Motor neuron (in vitro differentiated cells): ENCODE measurements around the gene DPYD. TPM values are rescaled to one million over a fixed set of nuclear protein-coding genes. Genes with fewer than 3 reads are reported as not detected.

Experiments used
- ATAC-seq, 8 experiments: fragments of 200-7000 bp; cut with Tn5 transposase; replicated peaks in 6 of 8; 2 replicates each; pipeline ENCODE4 v1.8.0; 2021; ENCODE audit warnings: mild to moderate bottlenecking in 8 of 8, moderate library complexity in 8 of 8
- H3K27ac ChIP-seq, 2 donors: fragments of 250-450 bp; sonication (Bioruptor Pico); 2 replicates each; pipeline ENCODE4 v1.9.0; 2021; ENCODE audit warnings: antibody characterized with exemption in 2 of 2, mild to moderate bottlenecking in 2 of 2, moderate library complexity in 1 of 2
- H3K4me1 ChIP-seq, 2 donors: fragments of 250-450 bp; sonication (Bioruptor Pico); replicated peaks in 1 of 2; 2 replicates each; pipeline ENCODE4 v1.6.1; 2021; ENCODE audit warnings: antibody characterized with exemption in 2 of 2, mild to moderate bottlenecking in 2 of 2, moderate library complexity in 1 of 2
- H3K4me3 ChIP-seq, 5 donors: fragments of 250-450 bp; sonication (Bioruptor Pico); 2 replicates each; pipeline ENCODE4 v1.9.0; 2021; ENCODE audit warnings: antibody characterized with exemption in 5 of 5, mild to moderate bottlenecking in 5 of 5, moderate library complexity in 4 of 5
- WGBS, 10 experiments: fragments of 450-650 bp; shearing (Covaris generic); methylation state at CpG; one replicate each; pipeline ENCODE4 v1.0.0; 2022; 5-methylcytosine and 5-hydroxymethylcytosine counted together
- in situ Hi-C, 9 experiments: fragments of 400-800 bp; cut with MboI; loops; one replicate each; pipeline ENCODE4 v1.15.0; 2021; ENCODE audit warnings: low sequenced_read_pairs in 9 of 9, low pct_unique_long_range_greater_than_20kb in 2 of 9; ENCODE audit not compliant: unreplicated experiment in 9 of 9
- total RNA-seq, 8 experiments: library from RNA; unstranded; fragments of 300-600 nt; gene quantifications; 2 replicates each; pipeline versions ENCODE4 v1.2.3 to v1.2.4, GENCODE V29; 2022

DPYD gene
- total RNA-seq, 8 experiments from 2014 or later, result 7.4 to 37.1 (median 14.2) TPM

GRCh38 chr1:97201641-97202040, 719.2 kb downstream of the DPYD start:
- ATAC-seq, result no peak
- WGBS, 10 experiments, result 82 to 100% (median 91%) methylated on average over 1 to 3 of the region's 3 CpGs
- Histone ChIP-seq H3K4me3 (no peak overlapping the region), H3K4me1 (peaks cover 0 to 11% of the 10 kb centered on the region in 2 donors), H3K27ac (no peak overlapping the region)
- in situ Hi-C loops, result no loop called here

GRCh38 chr1:97200595-97200994, 720.2 kb downstream of the DPYD start:
- WGBS, 10 experiments, result 79 to 100% (median 94%) methylated on average over 1 to 2 of the region's 2 CpGs; no CpG with 5 or more reads in 1 of the 10 experiments
- peaks cover 0 to 11% of the 10 kb centered on the region in 2 donors for H3K4me1 ChIP-seq
- H3K27ac ChIP-seq, result no peak overlapping the region
- peak in 4 of 8 experiments; percentile 41 to 60 (median 52) for ATAC-seq
- no peak overlapping the region for H3K4me3 ChIP-seq
- in situ Hi-C loops, result no loop called here

GRCh38 chr1:97196825-97197516, 723.9 kb downstream of the DPYD start:
- H3K4me3 ChIP-seq, result no peak overlapping the region
- H3K27ac ChIP-seq, result no peak overlapping the region
- peaks cover under 1 to 6% of the 10 kb centered on the region in 2 donors for H3K4me1 ChIP-seq
- no peak for ATAC-seq
- in situ Hi-C loops, result no loop called here
- WGBS, 10 experiments, result 61 to 100% (median 85%) methylated on average over 1 of the region's 1 CpG

GRCh38 chr1:97192872-97193572, 727.8 kb downstream of the DPYD start:
- H3K4me1 ChIP-seq, result peaks cover 0 to 3% of the 10 kb centered on the region in 2 donors
- in situ Hi-C loops, result no loop called here
- no peak overlapping the region for H3K4me3 ChIP-seq
- H3K27ac ChIP-seq, result no peak overlapping the region
- 52 to 100% (median 86%) methylated on average over 1 to 4 of the region's 4 CpGs; no CpG with 5 or more reads in 1 of the 10 experiments for WGBS, 10 experiments
- ATAC-seq, result peak in 3 of 8 experiments; percentile 57 to 68 (median 59)

GRCh38 chr1:97190326-97190725, 730.5 kb downstream of the DPYD start:
- no peak overlapping the region for H3K27ac ChIP-seq
- H3K4me1 ChIP-seq, result peaks cover 0 to 3% of the 10 kb centered on the region in 2 donors
- H3K4me3 ChIP-seq, result no peak overlapping the region
- peak in 1 of 8 experiments; percentile 33 for ATAC-seq
- in situ Hi-C loops, result no loop called here

- no peak for ATAC-seq
- WGBS, 10 experiments, result 50 to 100% (median 85%) methylated on average over 2 to 6 of the region's 6 CpGs; no CpG with 5 or more reads in 2 of the 10 experiments
- Histone ChIP-seq H3K4me1 (no peaks in the 10 kb centered on the region), H3K27ac (no peak overlapping the region), H3K4me3 (no peak overlapping the region)
- in situ Hi-C loops, result no loop called here
Measured at GRCh38 chr1:97186381-97186780, 734.5 kb downstream of the DPYD start.

- WGBS, 10 experiments, result 53 to 100% (median 84%) methylated on average over 1 to 4 of the region's 4 CpGs
- no peak overlapping the region for H3K4me3 ChIP-seq
- no peaks in the 10 kb centered on the region for H3K4me1 ChIP-seq
- peak in 1 of 8 experiments; percentile 58 for ATAC-seq
- H3K27ac ChIP-seq, result no peak overlapping the region
- in situ Hi-C loops, result no loop called here
Measured at GRCh38 chr1:97174039-97174704, 746.7 kb downstream of the DPYD start.

- in situ Hi-C loops, result no loop called here
- Histone ChIP-seq H3K27ac (no peak overlapping the region), H3K4me1 (no peaks in the 10 kb centered on the region), H3K4me3 (no peak overlapping the region)
- 20 to 90% (median 79%) methylated on average over 1 to 2 of the region's 2 CpGs; no CpG with 5 or more reads in 2 of the 10 experiments for WGBS, 10 experiments
- ATAC-seq, result peak in 3 of 8 experiments; percentile 44 to 67 (median 45)
Measured at GRCh38 chr1:97170300-97170699, 750.5 kb downstream of the DPYD start.

- Histone ChIP-seq H3K4me3 (no peak overlapping the region), H3K27ac (no peak overlapping the region), H3K4me1 (no peaks in the 10 kb centered on the region)
- WGBS, 10 experiments, result 83 to 100% (median 95%) methylated on average over 1 of the region's 1 CpG; no CpG with 5 or more reads in 2 of the 10 experiments
- in situ Hi-C loops, result no loop called here
- no peak for ATAC-seq
Measured at GRCh38 chr1:97168056-97168455, 752.8 kb downstream of the DPYD start.

GRCh38 chr1:97167246-97167645, 753.6 kb downstream of the DPYD start:
- WGBS, 10 experiments, result 36 to 92% (median 65%) methylated on average over 2 of the region's 2 CpGs; no CpG with 5 or more reads in 1 of the 10 experiments
- H3K4me1 ChIP-seq, result no peaks in the 10 kb centered on the region
- in situ Hi-C loops, result no loop called here
- no peak overlapping the region for H3K4me3 ChIP-seq
- no peak overlapping the region for H3K27ac ChIP-seq
- ATAC-seq, result no peak

GRCh38 chr1:97166626-97167025, 754.2 kb downstream of the DPYD start:
- in situ Hi-C loops, result no loop called here
- H3K4me1 ChIP-seq, result no peaks in the 10 kb centered on the region
- no peak for ATAC-seq
- H3K27ac ChIP-seq, result no peak overlapping the region
- no peak overlapping the region for H3K4me3 ChIP-seq
- 71 to 100% (median 85%) methylated on average over 1 of the region's 1 CpG; no CpG with 5 or more reads in 2 of the 10 experiments for WGBS, 10 experiments

GRCh38 chr1:97164276-97164639, 756.6 kb downstream of the DPYD start:
- Histone ChIP-seq H3K27ac (no peak overlapping the region), H3K4me1 (no peaks in the 10 kb centered on the region), H3K4me3 (no peak overlapping the region)
- in situ Hi-C loops, result no loop called here
- WGBS, 10 experiments, result 80 to 100% (median 91%) methylated on average over 1 of the region's 1 CpG; no CpG with 5 or more reads in 4 of the 10 experiments
- no peak for ATAC-seq

GRCh38 chr1:97163591-97164275, 757.1 kb downstream of the DPYD start:
- no peaks in the 10 kb centered on the region for H3K4me1 ChIP-seq
- H3K27ac ChIP-seq, result no peak overlapping the region
- in situ Hi-C loops, result no loop called here
- no peak for ATAC-seq
- 60 to 100% (median 91%) methylated on average over 1 of the region's 1 CpG; no CpG with 5 or more reads in 3 of the 10 experiments for WGBS, 10 experiments
- no peak overlapping the region for H3K4me3 ChIP-seq
